HG03103 (cell line): ENCODE measurements around the gene ZMYND19.
"Not testable (repeated sequence)": the region's sequence is repeated elsewhere in the genome, so short reads cannot be mapped to it uniquely, and the experiment has no call there.

Experiments
- ATAC-seq: cut with Tn5 transposase; IDR thresholded peaks from one replicate; pipeline ENCODE4 v1.9.1; 2021; ENCODE audit warnings: low read depth; ENCODE audit not compliant: unreplicated experiment

ZMYND19 gene

GRCh38 chr9:137589441-137590122 lies 730 bp downstream of the ZMYND19 start:
- no peak for ATAC-seq

DNA sequence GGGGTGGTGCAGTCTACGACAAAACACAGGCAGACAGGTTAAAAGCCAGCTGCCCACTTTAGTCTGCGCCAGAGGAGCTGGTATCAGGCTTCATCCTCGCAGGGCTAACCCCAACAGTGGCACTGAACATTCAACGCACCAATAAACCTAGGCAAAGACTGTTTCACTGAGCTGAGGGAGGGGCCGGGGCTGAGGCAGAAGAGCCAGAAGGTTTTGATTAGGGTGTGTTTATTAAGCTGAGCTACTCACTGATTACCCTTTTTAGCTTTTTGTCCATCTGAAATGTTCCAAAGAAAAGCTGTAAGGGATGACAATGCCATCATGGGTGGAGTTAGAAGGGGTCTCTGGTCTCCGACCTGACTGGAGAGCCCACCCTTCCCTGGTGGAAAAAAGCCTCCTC lies 1.4 kb downstream of the ZMYND19 start:
- ATAC-seq: no peak

DNA sequence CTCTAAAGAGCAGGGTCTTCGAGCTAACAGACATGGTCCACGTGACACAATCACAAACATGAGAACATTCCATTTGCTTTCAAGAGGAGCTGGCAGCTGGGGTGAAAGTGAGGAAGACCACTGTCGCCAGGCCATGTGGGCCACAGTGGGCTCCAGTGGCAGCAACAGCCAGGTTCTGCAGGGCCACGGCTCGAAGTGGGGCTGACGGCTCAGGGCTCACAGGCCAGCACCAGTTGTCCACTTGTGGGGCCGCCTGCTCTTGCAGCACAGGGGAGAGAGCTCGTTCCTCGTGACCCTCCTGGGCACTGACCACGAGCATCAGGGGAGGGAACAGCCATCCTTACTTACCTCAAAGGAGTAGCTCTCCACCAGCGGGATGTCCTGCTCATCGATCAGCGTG lies 2.0 kb downstream of the ZMYND19 start:
- no peak for ATAC-seq

DNA sequence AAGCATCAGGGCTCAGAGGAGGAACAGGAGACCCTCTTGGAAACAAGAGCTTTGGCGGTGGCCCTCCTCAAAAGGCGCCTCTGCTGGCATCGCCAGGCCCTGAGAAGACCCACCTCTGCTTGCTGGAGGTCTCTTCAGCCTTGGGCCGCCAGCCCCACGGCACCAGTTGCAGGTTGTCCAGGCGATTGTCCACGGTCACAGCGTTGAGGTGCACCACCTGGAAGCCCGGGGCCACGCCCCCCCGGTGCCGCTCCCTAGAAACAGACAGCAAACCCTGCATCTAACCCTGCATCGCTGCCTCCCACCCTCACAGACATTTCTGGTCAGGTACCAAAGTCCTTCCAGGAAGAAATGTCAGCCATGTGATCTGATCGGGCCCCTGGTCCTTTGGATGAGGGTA lies 3.5 kb downstream of the ZMYND19 start:
- no peak for ATAC-seq

- no peak for ATAC-seq
These were observed 6.4 kb downstream of the ZMYND19 start for GRCh38 chr9:137583957-137584356.

- no peak for ATAC-seq
These were observed 7.0 kb downstream of the ZMYND19 start for GRCh38 chr9:137583347-137583746.

- ATAC-seq: no peak
These were observed 7.9 kb downstream of the ZMYND19 start for GRCh38 chr9:137582286-137582860.

- ATAC-seq: no peak
These were observed 8.7 kb downstream of the ZMYND19 start for GRCh38 chr9:137581361-137582285.

GRCh38 chr9:137580954-137581322 lies 9.4 kb downstream of the ZMYND19 start:
- no peak for ATAC-seq

GRCh38 chr9:137580209-137580953 lies 9.9 kb downstream of the ZMYND19 start:
- no peak for ATAC-seq

DNA sequence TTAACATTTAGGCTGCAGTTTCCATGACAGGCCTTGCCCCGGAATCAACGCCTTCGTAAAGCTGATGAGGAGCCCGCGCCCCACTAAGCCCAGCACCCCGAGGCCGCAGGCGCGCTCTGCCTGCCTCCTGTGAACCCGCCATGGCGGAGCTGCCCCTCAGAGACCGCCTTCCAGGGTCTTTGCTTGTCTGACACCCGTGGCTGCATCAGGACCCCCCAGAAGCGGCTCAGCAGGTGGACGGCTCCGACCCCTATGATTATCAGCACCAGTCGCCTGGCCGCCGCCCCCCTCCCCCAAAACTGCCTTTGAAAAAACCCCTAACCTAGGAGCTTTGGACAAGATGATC lies 11.1 kb downstream of the ZMYND19 start:
- ATAC-seq: no peak

DNA sequence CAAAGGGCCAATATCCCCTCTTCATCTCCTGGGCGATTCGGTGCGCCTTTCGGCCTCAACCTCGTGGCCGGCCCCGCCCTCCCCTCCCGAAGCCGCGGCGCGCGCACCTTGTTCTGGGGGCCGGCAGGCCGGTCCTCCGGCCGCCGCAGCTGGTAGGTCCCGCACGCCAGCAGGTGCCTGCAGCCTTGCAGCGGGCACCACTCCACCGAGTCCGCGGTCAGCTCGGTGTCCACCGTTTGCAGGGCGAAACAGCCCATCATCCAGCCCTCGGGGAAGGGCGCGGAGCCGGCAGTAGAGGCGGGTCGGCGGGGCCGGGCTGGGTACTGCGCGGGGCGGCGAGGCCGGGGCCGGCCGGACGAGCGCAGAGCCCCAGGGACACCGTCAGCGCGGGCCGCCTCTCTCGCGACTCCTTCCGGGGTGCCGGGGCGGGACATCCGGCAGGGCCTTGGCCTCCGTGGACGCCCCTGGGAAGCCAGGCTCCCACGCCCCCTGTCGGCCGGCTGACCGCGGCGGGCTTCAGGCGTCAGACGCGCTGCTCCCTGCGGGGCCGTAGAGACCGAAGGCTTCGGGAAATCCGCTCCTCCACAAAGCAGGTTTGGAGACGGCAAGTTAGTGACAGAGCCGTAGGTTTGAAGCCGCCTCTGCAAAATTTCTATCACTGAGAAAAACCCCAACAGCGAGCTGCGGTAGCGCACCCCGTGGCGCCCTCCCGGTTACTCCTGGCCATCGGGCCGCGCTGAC lies 11.6 kb downstream of the ZMYND19 start, which contains the start of gene DPH7:
Gene DPH7, minus strand, starts transcription at position 408 of the 741 bp plus-strand sequence. Its CDS starts 148 bp downstream, at position 260.
- ATAC-seq: peak; percentile 81

DNA sequence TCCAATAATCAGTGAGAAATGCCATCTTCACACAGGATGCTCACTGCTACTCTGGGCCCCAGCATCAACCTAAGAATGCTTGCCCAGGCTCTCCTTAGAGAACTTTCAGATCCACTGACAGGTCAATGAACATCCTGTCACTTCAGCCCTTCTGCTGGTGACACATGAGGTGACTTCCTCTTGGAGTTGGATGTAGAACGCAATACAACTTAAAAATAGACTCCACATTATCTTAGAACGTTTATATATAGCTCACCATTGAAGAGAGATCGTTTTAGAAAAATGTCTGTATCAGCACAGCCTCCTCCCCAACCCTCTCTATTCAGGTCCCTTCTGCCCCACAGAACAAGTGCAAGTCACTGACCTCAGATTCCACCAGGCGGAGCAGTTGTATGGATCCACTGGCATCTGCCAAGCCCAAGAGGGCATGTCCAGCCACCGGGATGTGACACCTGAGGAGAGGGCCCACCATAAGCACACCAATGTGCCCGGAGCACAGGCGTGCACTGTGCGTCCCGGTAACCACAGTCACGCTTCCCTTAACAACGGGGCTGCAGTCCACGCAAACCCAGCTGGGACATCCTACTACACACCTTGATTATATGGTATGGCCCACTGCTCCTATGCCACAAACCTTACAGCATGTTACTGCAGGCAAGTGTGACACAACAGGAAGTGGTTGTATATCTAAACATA lies 14.4 kb downstream of the ZMYND19 start:
- no peak for ATAC-seq

GRCh38 chr9:137575364-137575715 lies 15.0 kb downstream of the ZMYND19 start:
- no peak for ATAC-seq

DNA sequence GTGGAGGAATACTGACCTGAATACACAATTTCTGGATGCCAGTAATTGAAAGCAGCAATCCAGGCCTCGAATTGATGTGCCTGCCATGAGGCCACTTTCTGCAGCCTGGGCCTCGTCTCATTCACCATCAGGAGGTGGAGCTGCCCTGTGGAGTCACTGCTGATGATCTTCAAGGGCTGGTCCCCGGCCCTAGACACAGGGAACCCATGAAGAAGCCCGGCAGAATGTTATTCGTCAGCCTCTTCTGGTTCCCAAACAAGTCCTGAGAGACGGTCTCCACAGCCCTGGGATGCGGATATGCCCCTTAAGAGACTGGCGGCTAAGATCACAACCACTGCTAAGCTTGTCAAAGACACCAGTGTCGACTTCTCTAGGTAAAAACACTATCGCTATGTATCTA lies 16.1 kb downstream of the ZMYND19 start:
- no peak for ATAC-seq

DNA sequence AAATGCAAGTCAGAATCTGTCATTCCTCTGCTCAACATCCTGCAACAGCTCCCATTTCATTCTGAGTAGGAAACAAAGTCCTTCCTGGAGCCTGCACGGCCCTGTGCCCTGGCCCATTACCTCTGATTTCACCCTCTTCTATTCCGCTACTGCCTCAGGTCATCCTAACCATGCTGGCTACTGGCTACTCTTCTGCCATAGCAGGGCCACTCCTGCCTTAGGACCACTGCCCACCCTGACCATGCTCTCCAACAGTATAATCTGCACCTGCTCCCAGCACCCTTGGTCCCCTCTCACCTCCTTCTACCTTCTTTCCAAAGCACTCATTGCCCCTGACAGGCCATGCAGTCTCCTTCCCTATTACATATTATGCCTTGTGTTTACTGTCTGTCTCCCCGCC lies 19.7 kb downstream of the ZMYND19 start:
- no peak for ATAC-seq

DNA sequence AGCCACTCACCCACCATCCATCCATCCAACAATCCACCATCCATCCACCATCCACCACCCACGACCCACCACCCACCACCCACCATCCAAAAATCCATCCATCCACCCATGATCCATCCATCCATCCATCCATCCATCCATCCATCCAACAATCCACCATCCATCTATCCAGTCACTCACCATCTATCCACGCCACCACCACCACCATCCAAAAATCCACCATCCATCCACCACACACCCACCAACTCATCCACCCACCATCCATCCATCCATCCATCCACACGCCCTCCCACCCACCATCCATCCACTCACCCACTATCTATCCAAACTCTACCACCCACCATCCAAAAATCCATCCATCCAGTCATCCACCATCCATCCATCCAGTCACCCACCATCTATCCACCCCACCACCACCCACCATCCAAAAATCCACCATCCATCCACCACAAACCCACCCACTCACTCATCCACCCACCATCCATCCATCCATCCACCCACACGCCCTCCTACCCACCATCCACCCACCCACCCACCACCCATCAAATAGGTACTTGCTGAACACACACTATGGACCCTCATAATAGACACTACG lies 20.6 kb downstream of the ZMYND19 start:
- ATAC-seq: no peak

DNA sequence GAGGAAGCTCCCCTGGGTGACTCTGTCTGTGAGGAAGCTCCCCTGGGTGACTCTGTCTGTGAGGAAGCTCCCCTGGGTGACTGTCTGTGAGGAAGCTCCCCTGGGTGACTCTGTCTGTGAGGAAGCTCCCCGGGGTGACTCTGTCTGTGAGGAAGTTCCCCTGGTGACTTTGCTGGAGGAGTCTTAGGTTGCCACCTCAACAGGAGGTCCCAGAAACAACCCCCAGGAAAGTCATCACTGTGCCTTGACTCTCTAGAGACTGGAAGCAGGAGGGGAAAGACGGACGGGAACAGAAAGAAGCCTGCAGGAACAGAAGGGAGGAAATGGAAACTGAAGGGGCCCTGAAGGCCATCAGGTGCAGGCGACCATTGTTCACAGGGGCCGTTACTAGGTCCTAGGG lies 21.9 kb downstream of the ZMYND19 start:
- not testable (repeated sequence) for ATAC-seq

DNA sequence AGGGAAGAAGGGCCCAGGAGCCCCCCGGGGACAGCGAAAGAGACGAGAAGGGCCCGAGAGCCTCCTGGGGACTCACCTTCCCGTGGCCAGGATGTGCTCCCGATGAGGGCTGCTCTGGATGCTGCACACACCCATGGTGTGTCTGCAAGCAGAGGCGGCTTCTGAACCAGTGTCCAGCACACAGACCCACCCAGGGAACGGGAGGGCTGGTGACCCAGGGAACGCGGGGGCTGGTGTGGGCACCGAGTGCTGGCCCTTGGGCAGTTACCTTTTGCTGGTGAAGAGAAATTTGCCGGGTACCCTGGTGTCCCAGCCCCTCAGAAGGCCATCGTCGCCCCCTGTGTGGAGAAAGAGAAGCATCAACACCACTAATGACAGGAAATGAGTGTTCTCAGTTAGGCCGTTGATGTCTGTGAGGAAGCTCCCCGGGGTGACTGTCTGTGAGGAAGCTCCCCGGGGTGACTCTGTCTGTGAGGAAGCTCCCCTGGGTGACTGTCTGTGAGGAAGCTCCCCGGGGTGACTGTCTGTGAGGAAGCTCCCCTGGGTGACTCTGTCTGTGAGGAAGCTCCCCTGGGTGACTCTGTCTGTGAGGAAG lies 25.4 kb downstream of the ZMYND19 start:
- no peak for ATAC-seq
